WTC11 (cell line): ENCODE measurements around the gene EHD3. TPM values are rescaled to one million over a fixed set of nuclear protein-coding genes. Genes with fewer than 3 reads are reported as not detected.

Source experiments
- ATF6 ChIP-seq: sonication (generic); formaldehyde crosslinking; IDR thresholded peaks from 2 replicates; pipeline ENCODE4 v1.8.1; 2023; ENCODE audit warnings: mild to moderate bottlenecking, missing genetic modification reagents
- CDX4 ChIP-seq: fragments of 250-450 bp; sonication (Bioruptor Pico); IDR thresholded peaks from 2 replicates; pipeline ENCODE4 v1.9.0; 2021; ENCODE audit warnings: moderate library complexity, mild to moderate bottlenecking, inconsistent platforms, borderline replicate concordance
- ELF4 ChIP-seq: sonication (generic); formaldehyde crosslinking; IDR thresholded peaks from 2 replicates; pipeline ENCODE4 v1.8.1; 2022; ENCODE audit warnings: low read depth, mild to moderate bottlenecking, moderate library complexity, missing genetic modification reagents
- ERG ChIP-seq: fragments of 250-450 bp; sonication (Bioruptor Pico); IDR thresholded peaks from 2 replicates; pipeline ENCODE4 v1.8.0; 2021; ENCODE audit warnings: mild to moderate bottlenecking
- ESRRA ChIP-seq: sonication (generic); formaldehyde crosslinking; IDR thresholded peaks from 2 replicates; pipeline ENCODE4 v1.8.1; 2022; ENCODE audit warnings: mild to moderate bottlenecking, missing genetic modification reagents, borderline replicate concordance
- FOXP1 ChIP-seq: sonication (generic); formaldehyde crosslinking; IDR thresholded peaks from 2 replicates; pipeline ENCODE4 v1.8.0; 2022; ENCODE audit warnings: missing genetic modification reagents, mild to moderate bottlenecking, moderate library complexity, borderline replicate concordance
- HMGA2 ChIP-seq: fragments of 250-450 bp; sonication (Bioruptor Pico); IDR thresholded peaks from 2 replicates; pipeline ENCODE4 v1.4.0; 2021; ENCODE audit warnings: mild to moderate bottlenecking, moderate library complexity
- JUN ChIP-seq: sonication (generic); formaldehyde crosslinking; IDR thresholded peaks from 2 replicates; pipeline ENCODE4 v1.8.0; 2023; ENCODE audit warnings: mild to moderate bottlenecking, missing genetic modification reagents
- KAT7 ChIP-seq: sonication (generic); formaldehyde crosslinking; IDR thresholded peaks from 2 replicates; pipeline ENCODE4 v1.8.1; 2023; ENCODE audit warnings: missing genetic modification reagents, mild to moderate bottlenecking, borderline replicate concordance
- MAX ChIP-seq: sonication (generic); formaldehyde crosslinking; IDR thresholded peaks from 2 replicates; pipeline ENCODE4 v1.8.0; 2022; ENCODE audit warnings: mild to moderate bottlenecking, missing genetic modification reagents
- MLX ChIP-seq: sonication (generic); formaldehyde crosslinking; IDR thresholded peaks from 2 replicates; pipeline ENCODE4 v1.8.1; 2023; ENCODE audit warnings: mild to moderate bottlenecking, missing genetic modification reagents, moderate library complexity
- SMAD3 ChIP-seq: sonication (generic); formaldehyde crosslinking; IDR thresholded peaks from 2 replicates; pipeline ENCODE4 v1.8.0; 2022; ENCODE audit warnings: missing genetic modification reagents, mild to moderate bottlenecking, borderline replicate concordance
- SP1 ChIP-seq: sonication (generic); formaldehyde crosslinking; conservative IDR thresholded peaks from 2 replicates; pipeline ENCODE4 v1.8.1; 2022; ENCODE audit warnings: missing genetic modification reagents
- TCF7 ChIP-seq: sonication (generic); formaldehyde crosslinking; IDR thresholded peaks from 2 replicates; pipeline ENCODE4 v1.8.0; 2022; ENCODE audit warnings: mild to moderate bottlenecking, low read depth, missing genetic modification reagents, moderate library complexity
- ZBTB43 ChIP-seq: sonication (generic); formaldehyde crosslinking; IDR thresholded peaks from 2 replicates; pipeline ENCODE4 v1.8.1; 2023; ENCODE audit warnings: mild to moderate bottlenecking, missing genetic modification reagents
- ZNF138 ChIP-seq: sonication (generic); formaldehyde crosslinking; conservative IDR thresholded peaks from 2 replicates; pipeline ENCODE4 v1.8.1; 2022; ENCODE audit warnings: mild to moderate bottlenecking, moderate library complexity, missing genetic modification reagents
- ZNF219 ChIP-seq: sonication (generic); formaldehyde crosslinking; IDR thresholded peaks from 2 replicates; pipeline ENCODE4 v1.8.0; 2023; ENCODE audit warnings: missing genetic modification reagents, mild to moderate bottlenecking, borderline replicate concordance
- ZNF396 ChIP-seq: fragments of 250-450 bp; sonication (Bioruptor Pico); IDR thresholded peaks from 2 replicates; pipeline ENCODE4 v1.8.0; 2021; ENCODE audit warnings: mild to moderate bottlenecking, moderate library complexity, borderline replicate concordance
- ZNF416 ChIP-seq: fragments of 250-450 bp; sonication (Bioruptor Pico); IDR thresholded peaks from 2 replicates; pipeline ENCODE4 v1.9.0; 2021; ENCODE audit warnings: mild to moderate bottlenecking, inconsistent platforms
- ZNF425 ChIP-seq: fragments of 250-450 bp; sonication (Bioruptor Pico); conservative IDR thresholded peaks from 2 replicates; pipeline ENCODE4 v1.9.0; 2021; ENCODE audit warnings: mild to moderate bottlenecking
- ZNF512 ChIP-seq: sonication (generic); formaldehyde crosslinking; IDR thresholded peaks from 2 replicates; pipeline ENCODE4 v1.8.1; 2022; ENCODE audit warnings: missing genetic modification reagents, borderline replicate concordance
- ZSCAN18 ChIP-seq: fragments of 250-450 bp; sonication (Bioruptor Pico); IDR thresholded peaks from 2 replicates; pipeline ENCODE4 v2.1.2; 2022; ENCODE audit warnings: mild to moderate bottlenecking, moderate library complexity
- total RNA-seq: library from RNA; stranded (reverse); gene quantifications from 3 replicates; pipeline ENCODE4 v1.2.3, GENCODE V29; 2021

The EHD3 gene
- total RNA-seq, 1 experiment from 2014 or later = 10.0 TPM

- TF ChIP-seq ERG (CRISPR knock-in tag) (no peak), TCF7 (no peak), ZNF416 (CRISPR knock-in tag) (no peak), HMGA2 (CRISPR knock-in tag) (no peak), ATF6 (CRISPR knock-in tag) (no peak), FOXP1 (peak; percentile 61), MAX (CRISPR knock-in tag) (peak; percentile 63; the same call in 1 of the 2 replicates), ZNF396 (CRISPR knock-in tag) (no peak), CDX4 (CRISPR knock-in tag) (no peak), ZNF138 (no peak), ESRRA (no peak), SMAD3 (CRISPR knock-in tag) (peak; percentile 38; the same call in 1 of the 2 replicates), JUN (CRISPR knock-in tag) (no peak), MLX (CRISPR knock-in tag) (no peak), ZBTB43 (CRISPR knock-in tag) (no peak; the same call in 1 of the 2 replicates), ZNF512 (CRISPR knock-in tag) (no peak), KAT7 (CRISPR knock-in tag) (peak; percentile 83; the same call in 1 of the 2 replicates), SP1 (peak; percentile 82), ZNF425 (no peak), ELF4 (CRISPR knock-in tag) (no peak), ZSCAN18 (no peak), ZNF219 (CRISPR knock-in tag) (no peak)
Observed at GRCh38 chr2:31233741-31234682, at the start of gene EHD3 (continued).
